ENCODE measurements around the gene FRMD4A.
A peak's percentile ranks its signal among the peaks of the same experiment; 100 is the strongest.

Gene FRMD4A

DNA sequence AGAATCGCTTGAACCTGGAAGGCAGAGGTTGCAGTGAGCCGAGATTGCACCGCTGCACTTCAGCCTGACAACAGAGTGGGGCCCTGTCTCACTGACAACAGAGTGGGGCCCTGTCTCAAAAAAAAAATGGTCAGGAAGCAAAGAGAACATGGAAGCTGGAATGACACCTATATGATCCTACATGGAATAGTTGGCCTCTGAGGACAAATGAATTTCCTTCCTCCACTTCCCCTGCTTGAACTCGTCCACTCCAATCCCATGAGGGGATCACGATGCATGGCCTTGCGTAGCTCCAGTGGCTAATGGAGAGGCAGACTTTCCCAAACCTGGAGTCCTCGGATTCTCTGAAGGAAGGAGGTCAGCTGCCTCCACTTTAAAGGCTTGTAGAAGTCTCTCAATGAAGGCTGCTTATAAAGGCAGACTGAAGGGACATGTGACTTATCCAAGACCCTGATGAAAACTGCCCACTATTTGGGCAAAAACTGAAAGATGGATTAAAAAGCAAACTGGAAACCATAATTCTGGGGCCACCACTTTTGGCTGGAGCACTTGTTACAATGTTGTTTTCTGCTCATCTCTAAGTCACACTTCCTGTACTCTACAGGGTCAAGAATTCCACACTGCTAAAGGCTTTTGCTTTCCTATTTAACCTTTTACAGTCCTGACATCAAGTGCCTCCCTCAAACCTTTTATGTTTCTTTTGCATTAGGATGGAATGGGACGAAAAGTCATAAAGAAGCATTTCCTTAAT, 529.4 kb downstream of the FRMD4A start:
- TF ChIP-seq, protein P1, sequence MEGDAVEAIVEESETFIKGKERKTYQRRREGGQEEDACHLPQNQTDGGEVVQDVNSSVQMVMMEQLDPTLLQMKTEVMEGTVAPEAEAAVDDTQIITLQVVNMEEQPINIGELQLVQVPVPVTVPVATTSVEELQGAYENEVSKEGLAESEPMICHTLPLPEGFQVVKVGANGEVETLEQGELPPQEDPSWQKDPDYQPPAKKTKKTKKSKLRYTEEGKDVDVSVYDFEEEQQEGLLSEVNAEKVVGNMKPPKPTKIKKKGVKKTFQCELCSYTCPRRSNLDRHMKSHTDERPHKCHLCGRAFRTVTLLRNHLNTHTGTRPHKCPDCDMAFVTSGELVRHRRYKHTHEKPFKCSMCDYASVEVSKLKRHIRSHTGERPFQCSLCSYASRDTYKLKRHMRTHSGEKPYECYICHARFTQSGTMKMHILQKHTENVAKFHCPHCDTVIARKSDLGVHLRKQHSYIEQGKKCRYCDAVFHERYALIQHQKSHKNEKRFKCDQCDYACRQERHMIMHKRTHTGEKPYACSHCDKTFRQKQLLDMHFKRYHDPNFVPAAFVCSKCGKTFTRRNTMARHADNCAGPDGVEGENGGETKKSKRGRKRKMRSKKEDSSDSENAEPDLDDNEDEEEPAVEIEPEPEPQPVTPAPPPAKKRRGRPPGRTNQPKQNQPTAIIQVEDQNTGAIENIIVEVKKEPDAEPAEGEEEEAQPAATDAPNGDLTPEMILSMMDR (conservative IDR thresholded peaks at IDR 0.05) = no peak

DNA sequence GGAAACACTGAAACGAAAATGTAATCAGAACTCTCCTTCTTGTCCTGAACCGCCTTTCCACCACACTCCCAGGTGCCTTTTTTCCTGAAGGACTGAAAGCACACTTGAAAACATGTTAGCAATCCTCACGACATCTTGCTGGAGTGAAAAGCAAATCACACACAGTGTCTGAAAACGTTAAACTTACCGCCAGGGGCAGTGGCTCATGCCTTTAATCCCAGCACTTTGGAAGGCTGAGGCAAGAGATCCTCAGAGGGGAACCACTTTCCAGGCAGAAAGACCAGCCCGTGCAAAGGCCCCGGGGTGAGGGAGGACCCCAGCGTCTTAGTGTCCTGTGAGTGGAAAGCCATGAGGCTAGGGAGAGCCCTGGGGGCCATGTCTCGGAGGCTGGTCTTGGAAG, 533.6 kb downstream of the FRMD4A start:
- TF ChIP-seq, protein P1 (conservative IDR thresholded peaks at IDR 0.05) = no peak
- no peak overlapping the region; the same call in 1 of the 2 replicates for H3K27ac ChIP-seq

More for the DNA sequence above, 529.4 kb downstream of the FRMD4A start:
- peak overlapping the region; percentile 75 for H3K27ac ChIP-seq

- peak overlapping the region; percentile 26; the same call in 1 of the 2 replicates for H3K27ac ChIP-seq
- TF ChIP-seq, protein P1 (conservative IDR thresholded peaks at IDR 0.05) = no peak
These were observed 534.8 kb downstream of the FRMD4A start for GRCh38 chr10:13795653-13796555.

- TF ChIP-seq, protein P1 (conservative IDR thresholded peaks at IDR 0.05) = no peak
- no peak overlapping the region for H3K27ac ChIP-seq
These were observed 535.6 kb downstream of the FRMD4A start for GRCh38 chr10:13794992-13795612.

DNA sequence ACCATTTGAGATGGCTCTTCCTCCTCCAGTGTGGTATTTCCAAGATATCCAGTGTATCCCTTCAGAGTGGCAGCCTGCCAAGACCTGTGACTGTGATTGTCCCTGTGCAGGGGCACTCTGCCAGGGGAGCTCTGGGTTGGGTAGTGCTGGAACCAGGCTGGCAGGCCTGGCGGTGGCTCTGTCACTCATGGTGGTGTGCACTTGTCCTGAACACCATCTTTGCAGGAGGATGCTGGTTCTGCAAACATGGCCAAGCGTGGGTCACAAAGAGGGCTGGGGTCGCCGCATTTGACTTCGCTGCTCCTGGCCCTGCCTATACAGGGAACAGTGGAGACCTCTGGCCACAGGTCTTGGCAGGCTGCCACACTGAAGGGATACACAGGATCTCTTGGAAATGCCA, 538.7 kb downstream of the FRMD4A start:
- TF ChIP-seq, protein P1 (conservative IDR thresholded peaks at IDR 0.05) = no peak
- peak overlapping the region; percentile 49 for H3K27ac ChIP-seq

DNA sequence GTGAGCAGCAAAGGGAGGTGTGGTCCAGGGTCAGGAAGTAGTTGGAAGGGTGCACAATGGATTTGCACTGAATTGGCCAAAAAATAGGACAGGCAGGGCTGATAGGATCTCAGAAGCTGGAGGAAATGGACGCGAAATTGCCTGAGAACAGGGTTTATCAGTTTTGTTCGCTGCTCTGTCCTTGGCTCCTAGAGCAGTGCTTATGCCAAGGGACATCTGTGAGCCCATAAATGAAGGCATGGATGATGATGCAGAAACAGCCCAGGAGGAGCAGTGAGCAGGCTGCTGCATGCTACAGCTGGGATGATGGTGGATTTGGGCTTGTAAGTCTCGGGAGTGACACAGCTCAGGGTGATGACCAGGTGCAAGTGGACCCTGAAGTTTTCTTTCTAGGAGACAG, 539.2 kb downstream of the FRMD4A start:
- H3K27ac ChIP-seq = peak overlapping the region; percentile 49
- TF ChIP-seq, protein P1 (conservative IDR thresholded peaks at IDR 0.05) = no peak

DNA sequence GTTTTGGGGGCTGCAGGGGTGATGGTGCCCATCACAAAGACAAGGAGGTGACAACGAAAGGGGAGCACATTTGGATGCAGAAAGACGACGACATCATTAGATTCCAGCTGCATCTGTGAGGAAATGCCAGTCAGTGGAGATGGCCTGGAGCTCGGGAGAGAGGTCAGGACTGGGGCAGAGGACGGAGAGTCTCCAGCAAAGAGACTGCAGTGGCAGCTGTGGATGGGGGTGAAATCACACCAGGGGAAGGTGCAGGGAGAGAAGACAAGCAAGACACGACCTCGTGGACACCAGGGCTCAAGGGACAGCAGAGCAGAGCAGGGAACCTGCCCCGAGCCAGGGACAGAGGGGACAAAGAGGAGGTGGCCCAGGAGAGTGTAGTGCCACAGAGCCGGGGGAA, 540.5 kb downstream of the FRMD4A start:
- no peak overlapping the region for H3K27ac ChIP-seq
- TF ChIP-seq, protein P1 (conservative IDR thresholded peaks at IDR 0.05) = no peak

All from VCaP (cell line).